Bronchial epithelial cell (primary cell): ENCODE results near the gene VPS36. TPM values are rescaled to one million over a fixed set of nuclear protein-coding genes. Genes with fewer than 3 reads are reported as not detected.

Experiments used
- DNase-seq: peaks from one replicate; pipeline ENCODE4 v3.0.0-alpha.2; 2010; ENCODE audit warnings: low read depth
- FAIRE-seq: peaks from 2 replicates; lab custom pipeline; 2011; peaks lifted over from hg19 to GRCh38; lab: Jason Lieb, UNC
- H3K27me3 ChIP-seq: 2 replicates; pipeline ENCODE4 v1.5.1; 2011; ENCODE audit warnings: low read length; ENCODE audit not compliant: control insufficient read depth, insufficient read depth
- H3K36me3 ChIP-seq: 2 replicates; pipeline ENCODE4 v1.5.1; 2011; ENCODE audit warnings: low read length; ENCODE audit not compliant: control insufficient read depth, insufficient read depth
- H3K4me3 ChIP-seq: 2 replicates; pipeline ENCODE4 v1.5.1; 2011; ENCODE audit warnings: mild to moderate bottlenecking, low read depth, low read length, control low read depth
- total RNA-seq: library from RNA; depleted of rRNA; stranded (reverse); fragments of >200 nt; gene quantifications from 2 replicates; pipeline ENCODE4 v1.2.1, GENCODE V29; 2014
- TF ChIP-seq, protein P1 (sequence below): IDR thresholded peaks from 2 replicates; pipeline ENCODE4 v1.5.1; 2011; ENCODE audit warnings: mild to moderate bottlenecking, moderate library complexity, low read length, control low read depth, inconsistent platforms; ENCODE audit not compliant: insufficient read depth, severe bottlenecking

VPS36 gene
- total RNA-seq, 1 donor from 2014 or later, result 24.5 TPM

DNA sequence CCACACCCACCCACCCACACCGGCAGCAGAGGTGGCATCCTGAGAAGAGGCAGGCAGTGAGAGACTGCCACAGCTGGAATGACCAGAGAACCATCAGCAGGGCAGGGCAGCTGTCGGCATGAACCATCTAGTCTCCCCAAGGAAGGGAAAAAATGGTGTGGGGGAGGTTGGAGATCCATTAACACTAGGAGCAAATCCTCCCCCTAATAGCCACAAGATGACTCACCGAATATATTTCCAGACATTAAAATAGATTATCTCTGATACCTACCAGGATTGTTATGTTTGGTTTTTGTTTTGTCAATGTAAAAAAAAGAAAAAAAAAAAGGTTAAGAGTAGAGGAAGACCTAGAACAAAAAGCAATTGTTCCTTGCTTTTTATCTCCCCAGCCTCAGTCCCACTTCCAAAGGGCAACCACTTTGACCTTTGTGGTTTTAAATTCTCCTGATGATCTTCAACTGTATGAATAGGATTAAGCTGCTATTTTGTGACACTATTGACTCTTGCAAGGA, 78.6 kb downstream of the VPS36 start:
- no peak for FAIRE-seq
- Histone ChIP-seq H3K27me3 (no peaks in the 10 kb centered on the region), H3K36me3 (no peaks in the 10 kb centered on the region), H3K4me3 (no peak overlapping the region)
- TF ChIP-seq, protein P1, sequence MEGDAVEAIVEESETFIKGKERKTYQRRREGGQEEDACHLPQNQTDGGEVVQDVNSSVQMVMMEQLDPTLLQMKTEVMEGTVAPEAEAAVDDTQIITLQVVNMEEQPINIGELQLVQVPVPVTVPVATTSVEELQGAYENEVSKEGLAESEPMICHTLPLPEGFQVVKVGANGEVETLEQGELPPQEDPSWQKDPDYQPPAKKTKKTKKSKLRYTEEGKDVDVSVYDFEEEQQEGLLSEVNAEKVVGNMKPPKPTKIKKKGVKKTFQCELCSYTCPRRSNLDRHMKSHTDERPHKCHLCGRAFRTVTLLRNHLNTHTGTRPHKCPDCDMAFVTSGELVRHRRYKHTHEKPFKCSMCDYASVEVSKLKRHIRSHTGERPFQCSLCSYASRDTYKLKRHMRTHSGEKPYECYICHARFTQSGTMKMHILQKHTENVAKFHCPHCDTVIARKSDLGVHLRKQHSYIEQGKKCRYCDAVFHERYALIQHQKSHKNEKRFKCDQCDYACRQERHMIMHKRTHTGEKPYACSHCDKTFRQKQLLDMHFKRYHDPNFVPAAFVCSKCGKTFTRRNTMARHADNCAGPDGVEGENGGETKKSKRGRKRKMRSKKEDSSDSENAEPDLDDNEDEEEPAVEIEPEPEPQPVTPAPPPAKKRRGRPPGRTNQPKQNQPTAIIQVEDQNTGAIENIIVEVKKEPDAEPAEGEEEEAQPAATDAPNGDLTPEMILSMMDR, result no peak
- peak; percentile 46 for DNase-seq

DNA sequence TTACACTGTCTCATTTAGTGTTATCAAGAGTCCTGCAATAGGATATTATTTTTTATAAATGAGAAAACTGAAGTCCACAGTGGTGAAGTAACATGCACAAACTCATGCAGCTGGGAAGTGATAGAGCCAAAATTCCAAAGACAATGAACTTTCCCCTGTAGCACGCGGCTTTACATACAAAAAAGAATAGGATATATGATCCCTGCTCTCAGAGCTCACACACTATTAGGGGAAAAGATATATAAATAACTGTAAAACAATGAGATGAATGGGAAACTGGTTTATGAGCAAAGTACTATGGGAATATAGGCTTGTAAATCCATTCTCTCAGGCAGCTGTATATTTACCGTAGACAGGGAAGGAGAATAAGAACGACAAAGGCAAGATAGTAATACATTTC, 84.1 kb downstream of the VPS36 start:
- no peak overlapping the region for H3K4me3 ChIP-seq
- no peaks in the 10 kb centered on the region for H3K27me3 ChIP-seq
- no peaks in the 10 kb centered on the region for H3K36me3 ChIP-seq
- no peak for DNase-seq
- TF ChIP-seq, protein P1, result no peak
- no peak for FAIRE-seq

Other genes with a start within 250 kb of the VPS36 start
- 11.0 and 19.5 TPM in 2 replicates for gene THSD1, start 44.5 kb downstream of the VPS36 start, total RNA-seq
- gene CKAP2, start 4.8 kb upstream of the VPS36 start, total RNA-seq, result 6.6 and 8.6 TPM in 2 replicates
- gene HNRNPA1L2, start 191.8 kb upstream of the VPS36 start, total RNA-seq, result 3.7 and 3.8 TPM in 2 replicates
- 25.7 and 25.8 TPM in 2 replicates for gene SUGT1, start 202.2 kb upstream of the VPS36 start, total RNA-seq